Measurements from ENCODE around the gene TNRC6C.

TNRC6C gene

GRCh38 chr17:78146471-78146869, 188.0 kb downstream of the TNRC6C start:
- TF ChIP-seq CTCF (IDR thresholded peaks at IDR 0.05; ENCODE audit: control extremely low read depth, extremely low read depth, low read depth, missing control alignments), result no peak
- DNase-seq (ENCODE audit: extremely low spot score), result no peak
- ChIA-PET CTCF (interaction anchor here (1.0 to 1.9 kb wide), 6 partner anchors 8 to 30 kb away, joined by 3 to 6 read pairs (median 4); no protein-coding TSS in a partner anchor), POLR2A (interaction anchor here (0.9 to 1.4 kb wide), 2 partner anchors 18 to 27 kb away, joined by 3 to 4 read pairs; partner anchors contain the start of gene TMC6)

- POLR2A ChIA-PET, result interaction anchor here (0.9 to 1.4 kb wide), 2 partner anchors 19 to 26 kb away, joined by 3 to 4 read pairs; partner anchors contain the start of gene TMC6
- CTCF ChIA-PET, result interaction anchor here (1.0 to 1.9 kb wide), 6 partner anchors 9 to 29 kb away, joined by 3 to 6 read pairs (median 4); no protein-coding TSS in a partner anchor
- no peak for TF ChIP-seq CTCF (IDR thresholded peaks at IDR 0.05; ENCODE audit: control extremely low read depth, extremely low read depth, low read depth, missing control alignments)
- no peak for DNase-seq (ENCODE audit: extremely low spot score)
Observed at GRCh38 chr17:78146881-78147280, 188.4 kb downstream of the TNRC6C start.

- ChIA-PET POLR2A (interaction anchor here (0.9 to 1.4 kb wide), 2 partner anchors 19 to 26 kb away, joined by 3 to 4 read pairs; partner anchors contain the start of gene TMC6), CTCF (interaction anchor here (1.2 to 2.7 kb wide), 6 partner anchors 9 to 29 kb away, joined by 3 to 11 read pairs (median 5); no protein-coding TSS in a partner anchor)
- TF ChIP-seq CTCF (IDR thresholded peaks at IDR 0.05; ENCODE audit: control extremely low read depth, extremely low read depth, low read depth, missing control alignments), result no peak
- DNase-seq (ENCODE audit: extremely low spot score), result peak; percentile 60
Observed at GRCh38 chr17:78147315-78147998, 189.0 kb downstream of the TNRC6C start.

- no peak for DNase-seq (ENCODE audit: extremely low spot score)
- TF ChIP-seq CTCF (IDR thresholded peaks at IDR 0.05; ENCODE audit: control extremely low read depth, extremely low read depth, low read depth, missing control alignments), result no peak
- POLR2A ChIA-PET, result interaction anchor here (0.7 to 1.6 kb wide), 2 partner anchors 21 to 53 kb away, joined by 5 to 6 read pairs; no protein-coding TSS in a partner anchor
- CTCF ChIA-PET, result interaction anchor here (1.3 to 2.7 kb wide), 3 partner anchors 14 to 28 kb away, joined by 4 to 11 read pairs (median 5); no protein-coding TSS in a partner anchor
Observed at GRCh38 chr17:78148286-78149016, 189.9 kb downstream of the TNRC6C start.

- POLR2A ChIA-PET, result interaction anchor here (0.7 to 1.8 kb wide), 3 partner anchors 12 to 203 kb away, joined by 3 to 5 read pairs (median 5); no protein-coding TSS in a partner anchor
- TF ChIP-seq CTCF (IDR thresholded peaks at IDR 0.05; ENCODE audit: control extremely low read depth, extremely low read depth, low read depth, missing control alignments), result no peak
- DNase-seq (ENCODE audit: extremely low spot score), result no peak
- CTCF ChIA-PET, result interaction anchor here (0.8 to 3.8 kb wide), 6 partner anchors 8 to 24 kb away, joined by 4 to 14 read pairs (median 11); no protein-coding TSS in a partner anchor
Observed at GRCh38 chr17:78151514-78152008, 193.1 kb downstream of the TNRC6C start.
